Vagina (tissue), 2 donors: Measurements from ENCODE around the gene PI4KA.

Experiments used
- POLR2A ChIP-seq, 2 donors: fragments of 450-650 bp; IDR thresholded peaks; one replicate each; pipeline ENCODE4 v1.6.1; 2017; ENCODE audit warnings: antibody characterized with exemption in 2 of 2, mild to moderate bottlenecking in 2 of 2, moderate library complexity in 2 of 2
- POLR2AphosphoS5 ChIP-seq, 2 donors: sonication (generic); formaldehyde crosslinking; IDR thresholded peaks; one replicate each; pipeline ENCODE4 v1.9.0; 2017; ENCODE audit warnings: antibody characterized with exemption in 2 of 2, mild to moderate bottlenecking in 2 of 2, low read depth in 1 of 2; ENCODE audit not compliant: insufficient read depth in 1 of 2
- TF ChIP-seq, protein P1 (sequence below), 3 experiments: fragments of 450-650 bp in 2 of 3; fragments of 200-600 bp in 1 of 3; sonication (generic) in 1 of 3; IDR thresholded peaks; one replicate each; pipeline ENCODE4 v1.5.1; 2017 to 2019; ENCODE audit warnings: antibody characterized with exemption in 3 of 3, mild to moderate bottlenecking in 2 of 3, moderate library complexity in 2 of 3

DNA sequence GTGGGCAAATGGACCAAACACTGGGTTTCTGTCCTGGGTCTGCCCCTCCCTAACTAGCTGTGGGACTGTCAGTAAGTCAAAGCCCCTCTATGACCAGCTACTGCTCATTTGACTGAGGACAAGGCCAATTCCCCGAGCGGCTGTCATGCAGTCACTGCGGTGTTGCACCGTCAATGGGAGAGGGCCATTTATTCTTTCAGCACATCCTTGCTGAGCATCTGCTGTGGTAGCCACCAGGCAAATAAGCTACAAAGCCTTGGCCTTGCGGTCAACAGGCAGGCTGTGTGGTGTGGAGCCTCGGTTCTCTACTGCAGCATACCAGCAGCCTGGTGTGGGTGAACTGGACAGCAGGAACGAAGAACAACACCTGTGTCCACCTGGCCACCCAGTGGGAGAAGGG is 110.5 kb downstream of the PI4KA start:
- TF ChIP-seq, protein P1, sequence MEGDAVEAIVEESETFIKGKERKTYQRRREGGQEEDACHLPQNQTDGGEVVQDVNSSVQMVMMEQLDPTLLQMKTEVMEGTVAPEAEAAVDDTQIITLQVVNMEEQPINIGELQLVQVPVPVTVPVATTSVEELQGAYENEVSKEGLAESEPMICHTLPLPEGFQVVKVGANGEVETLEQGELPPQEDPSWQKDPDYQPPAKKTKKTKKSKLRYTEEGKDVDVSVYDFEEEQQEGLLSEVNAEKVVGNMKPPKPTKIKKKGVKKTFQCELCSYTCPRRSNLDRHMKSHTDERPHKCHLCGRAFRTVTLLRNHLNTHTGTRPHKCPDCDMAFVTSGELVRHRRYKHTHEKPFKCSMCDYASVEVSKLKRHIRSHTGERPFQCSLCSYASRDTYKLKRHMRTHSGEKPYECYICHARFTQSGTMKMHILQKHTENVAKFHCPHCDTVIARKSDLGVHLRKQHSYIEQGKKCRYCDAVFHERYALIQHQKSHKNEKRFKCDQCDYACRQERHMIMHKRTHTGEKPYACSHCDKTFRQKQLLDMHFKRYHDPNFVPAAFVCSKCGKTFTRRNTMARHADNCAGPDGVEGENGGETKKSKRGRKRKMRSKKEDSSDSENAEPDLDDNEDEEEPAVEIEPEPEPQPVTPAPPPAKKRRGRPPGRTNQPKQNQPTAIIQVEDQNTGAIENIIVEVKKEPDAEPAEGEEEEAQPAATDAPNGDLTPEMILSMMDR (IDR thresholded peaks at IDR 0.05), result no peak
- no peak for TF ChIP-seq POLR2A (IDR thresholded peaks at IDR 0.05)
- no peak for TF ChIP-seq POLR2AphosphoS5 (IDR thresholded peaks at IDR 0.05; ENCODE audit: insufficient read depth in 1 of 2, low read depth in 1 of 2)
